SK-N-DZ (cell line): ENCODE data around the gene PHF1.

Source experiments
- DNase-seq: peaks from one replicate; pipeline ENCODE4 v3.0.0-alpha.2; 2015; ENCODE audit warnings: low spot score

The PHF1 gene

DNA sequence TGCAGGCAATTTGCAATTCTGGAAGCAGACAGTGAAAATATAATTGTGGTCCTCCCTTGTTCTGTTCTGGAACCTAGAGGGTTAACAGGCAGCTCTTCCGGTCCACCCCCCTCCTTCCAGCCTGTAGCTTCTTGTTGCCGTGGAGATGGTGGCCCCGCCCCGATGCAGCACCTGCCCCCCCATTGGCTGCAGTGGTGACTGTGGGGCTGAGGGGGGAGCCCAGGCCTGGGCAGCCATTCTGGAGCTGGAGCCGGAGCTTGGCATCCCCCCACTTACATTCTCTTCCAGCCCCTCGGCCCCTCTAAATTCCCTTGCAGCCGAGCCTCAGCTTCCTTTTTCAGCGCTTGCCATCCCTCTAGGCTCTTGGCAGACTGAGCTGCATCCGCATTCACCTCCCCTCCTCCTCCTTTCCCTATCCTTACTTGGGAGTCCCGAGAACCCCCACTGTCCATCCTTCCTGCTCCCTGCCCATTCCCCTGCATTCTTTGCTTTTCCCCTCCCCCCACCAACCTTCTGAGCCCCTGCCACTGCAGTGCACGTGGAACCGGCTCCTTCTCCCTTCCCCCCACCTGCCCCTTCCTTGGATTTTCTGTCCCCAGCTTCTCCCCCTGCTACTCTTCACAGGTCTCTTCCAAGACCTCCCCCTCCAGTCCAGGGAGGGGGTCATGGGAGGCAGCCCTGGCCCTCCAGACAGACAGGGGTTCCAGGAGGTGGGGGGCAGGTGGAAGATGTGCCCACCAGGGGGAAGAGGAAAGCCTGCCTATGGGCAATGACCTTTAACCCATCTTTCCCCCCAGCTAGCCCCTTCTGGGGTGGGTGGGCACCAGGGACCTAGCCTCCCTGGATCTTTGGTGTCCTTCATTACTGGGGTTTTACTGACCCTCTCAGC is 20.4 kb downstream of the PHF1 start:
- DNase-seq: peak; percentile 77

GRCh38 chr6:33431880-33432541 is 21.2 kb downstream of the PHF1 start:
- DNase-seq: no peak

DNA sequence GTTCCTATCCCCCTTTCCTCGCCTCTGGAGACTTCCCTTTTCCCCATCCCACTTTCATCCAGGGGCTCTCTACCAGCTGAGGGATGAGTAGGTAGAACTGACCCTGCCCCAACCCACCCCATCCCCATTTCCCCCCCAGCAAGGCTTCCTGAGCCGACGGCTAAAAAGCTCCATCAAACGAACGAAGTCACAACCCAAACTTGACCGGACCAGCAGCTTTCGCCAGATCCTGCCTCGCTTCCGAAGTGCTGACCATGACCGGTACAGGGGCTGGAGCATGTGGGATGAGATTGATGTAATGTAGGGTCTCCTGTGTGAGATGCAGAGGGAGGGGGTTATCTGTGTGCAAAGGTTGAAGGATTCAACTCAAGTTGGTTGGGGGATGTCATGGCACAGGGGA is 21.7 kb downstream of the PHF1 start:
- DNase-seq: no peak

DNA sequence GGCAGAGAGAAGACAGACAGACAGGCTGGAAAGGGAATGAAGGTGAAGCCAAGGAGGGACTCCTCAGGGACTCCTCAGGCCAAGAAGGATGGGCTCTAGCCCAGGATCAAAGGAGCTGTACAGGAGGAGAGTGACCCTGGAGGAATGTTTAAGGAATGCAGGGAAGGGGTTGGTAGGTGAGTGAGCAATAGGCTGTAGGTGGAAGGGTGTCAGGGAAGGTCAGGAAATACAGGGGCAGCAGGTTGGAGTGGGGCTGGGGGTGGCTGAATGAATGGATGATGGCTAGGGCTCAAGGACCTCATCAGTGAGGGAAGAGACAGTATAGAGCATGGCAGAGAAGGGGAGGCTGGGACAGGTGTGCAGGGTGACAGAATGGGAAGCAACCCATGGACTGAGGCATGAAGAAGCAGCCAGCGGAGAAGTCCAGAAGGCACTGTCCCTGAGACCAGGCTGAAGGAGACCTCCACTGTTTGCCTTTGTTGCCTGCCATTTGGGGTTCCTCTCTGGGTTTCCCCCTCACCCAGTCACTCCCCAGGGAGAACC is 22.3 kb downstream of the PHF1 start:
- DNase-seq: no peak

GRCh38 chr6:33433544-33434191 is 22.9 kb downstream of the PHF1 start:
- no peak for DNase-seq

DNA sequence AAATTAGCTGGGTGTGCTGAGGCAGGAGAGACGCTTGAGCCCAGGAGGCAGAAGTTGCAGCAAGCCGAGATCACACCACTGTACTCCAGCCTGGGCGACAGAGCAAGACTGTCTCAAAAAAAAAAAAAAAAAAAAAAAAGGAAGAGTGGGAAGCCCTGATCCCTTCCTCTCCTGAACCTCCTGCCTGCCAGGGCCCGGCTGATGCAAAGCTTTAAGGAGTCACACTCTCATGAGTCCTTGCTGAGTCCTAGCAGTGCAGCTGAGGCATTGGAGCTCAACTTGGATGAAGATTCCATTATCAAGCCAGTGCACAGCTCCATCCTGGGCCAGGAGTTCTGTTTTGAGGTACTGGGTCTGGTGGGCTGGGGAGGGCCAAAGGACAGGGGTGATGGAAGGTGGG is 24.1 kb downstream of the PHF1 start:
- DNase-seq: no peak

GRCh38 chr6:33437666-33438065 is 26.9 kb downstream of the PHF1 start:
- DNase-seq: no peak

- DNase-seq: no peak
These were observed 28.3 kb downstream of the PHF1 start for GRCh38 chr6:33438978-33439594.

DNA sequence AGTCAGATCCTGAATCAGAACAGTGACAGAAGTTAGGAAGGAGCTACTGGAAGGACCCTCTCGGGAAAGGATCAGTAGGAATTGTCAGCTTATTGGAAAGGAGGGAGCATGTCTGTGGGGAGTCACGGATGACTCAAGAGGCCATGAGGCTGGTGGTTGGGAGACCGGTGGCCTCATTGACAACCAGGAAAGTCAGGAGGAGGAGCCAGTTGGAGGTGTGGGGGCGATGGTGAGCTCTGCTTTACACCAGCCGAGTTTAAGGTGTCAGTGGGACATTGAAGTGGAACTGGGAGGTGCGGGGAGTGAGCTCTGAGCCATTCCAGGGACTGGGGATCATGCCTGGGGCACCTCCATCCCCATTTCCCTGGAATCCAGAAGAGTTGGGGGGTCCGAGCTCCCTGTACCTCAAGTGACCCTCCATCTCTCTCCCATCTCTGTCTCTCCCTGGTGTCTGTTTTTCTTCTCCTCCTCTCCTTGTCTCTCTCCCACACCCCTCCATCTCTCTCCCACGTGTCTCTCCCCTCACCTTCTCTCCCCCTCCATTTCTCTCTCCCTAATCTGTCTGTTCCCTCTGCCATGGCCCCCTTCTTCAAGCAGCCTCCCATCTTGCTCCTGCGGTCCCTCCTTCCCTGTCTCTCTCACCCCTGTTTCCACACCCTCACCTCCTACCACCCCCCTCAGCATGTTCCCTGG is 29.3 kb downstream of the PHF1 start:
- DNase-seq: no peak

DNA sequence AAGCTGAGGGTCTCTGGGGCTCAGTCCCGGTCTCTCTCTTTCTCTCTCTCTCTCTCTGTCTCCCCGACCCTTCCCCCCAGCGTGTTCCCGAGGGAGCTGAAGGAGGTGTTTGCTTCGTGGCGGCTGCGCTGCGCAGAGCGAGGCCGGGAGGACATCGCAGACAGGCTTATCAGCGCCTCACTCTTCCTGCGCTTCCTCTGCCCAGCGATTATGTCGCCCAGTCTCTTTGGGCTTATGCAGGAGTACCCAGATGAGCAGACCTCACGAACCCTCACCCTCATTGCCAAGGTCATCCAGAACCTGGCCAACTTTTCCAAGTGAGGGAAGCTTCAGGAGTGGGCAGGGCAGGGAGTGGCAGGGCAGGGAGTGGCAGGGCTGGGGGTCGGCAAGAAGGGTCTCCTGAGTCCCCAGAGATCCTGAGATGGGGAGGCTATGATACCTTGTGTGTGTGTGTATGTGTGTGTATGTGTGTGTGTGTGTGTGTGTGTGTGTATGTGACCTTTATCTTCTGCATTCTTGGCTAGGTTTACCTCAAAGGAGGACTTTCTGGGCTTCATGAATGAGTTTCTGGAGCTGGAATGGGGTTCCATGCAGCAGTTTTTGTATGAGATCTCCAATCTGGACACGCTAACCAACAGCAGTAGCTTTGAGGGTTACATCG is 30.0 kb downstream of the PHF1 start:
- DNase-seq: no peak

- no peak for DNase-seq
These were observed 30.6 kb downstream of the PHF1 start for GRCh38 chr6:33441457-33441856.

GRCh38 chr6:33442283-33442682 is 31.5 kb downstream of the PHF1 start:
- DNase-seq: no peak

DNA sequence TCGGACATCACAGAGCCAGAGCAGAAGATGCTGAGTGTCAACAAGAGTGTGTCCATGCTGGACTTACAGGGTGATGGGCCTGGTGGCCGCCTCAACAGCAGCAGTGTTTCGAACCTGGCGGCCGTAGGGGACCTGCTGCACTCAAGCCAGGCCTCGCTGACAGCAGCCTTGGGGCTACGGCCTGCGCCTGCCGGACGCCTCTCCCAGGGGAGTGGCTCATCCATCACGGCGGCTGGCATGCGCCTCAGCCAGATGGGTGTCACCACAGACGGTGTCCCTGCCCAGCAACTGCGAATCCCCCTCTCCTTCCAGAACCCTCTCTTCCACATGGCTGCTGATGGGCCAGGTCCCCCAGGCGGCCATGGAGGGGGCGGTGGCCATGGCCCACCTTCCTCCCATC is 32.2 kb downstream of the PHF1 start:
- no peak for DNase-seq

GRCh38 chr6:33443619-33444504 is 33.0 kb downstream of the PHF1 start:
- no peak for DNase-seq

DNA sequence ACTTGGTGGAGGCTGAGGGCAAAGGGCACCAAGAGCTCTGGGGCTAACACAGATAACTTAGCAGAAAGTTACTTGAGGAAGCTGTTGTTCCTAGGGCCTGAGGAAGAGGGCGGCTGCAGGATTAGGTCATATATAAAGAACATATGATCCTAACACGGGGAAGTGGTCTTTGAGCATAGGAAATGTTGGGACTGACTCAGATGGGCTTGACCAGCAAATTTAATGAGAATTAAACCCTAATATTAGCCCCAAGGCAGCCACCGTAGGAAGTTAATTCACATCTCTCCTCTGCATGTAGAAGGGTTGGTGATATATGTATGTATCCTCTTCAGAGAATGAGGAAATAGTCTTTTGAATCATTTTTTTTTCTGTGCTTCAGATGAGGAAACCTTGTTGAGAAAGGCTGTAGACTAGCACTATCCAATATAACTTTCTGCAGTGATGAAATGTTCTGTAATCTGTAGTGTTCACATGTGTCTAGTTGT is 34.3 kb downstream of the PHF1 start:
- no peak for DNase-seq

GRCh38 chr6:33446356-33446755 is 35.5 kb downstream of the PHF1 start:
- DNase-seq: no peak

DNA sequence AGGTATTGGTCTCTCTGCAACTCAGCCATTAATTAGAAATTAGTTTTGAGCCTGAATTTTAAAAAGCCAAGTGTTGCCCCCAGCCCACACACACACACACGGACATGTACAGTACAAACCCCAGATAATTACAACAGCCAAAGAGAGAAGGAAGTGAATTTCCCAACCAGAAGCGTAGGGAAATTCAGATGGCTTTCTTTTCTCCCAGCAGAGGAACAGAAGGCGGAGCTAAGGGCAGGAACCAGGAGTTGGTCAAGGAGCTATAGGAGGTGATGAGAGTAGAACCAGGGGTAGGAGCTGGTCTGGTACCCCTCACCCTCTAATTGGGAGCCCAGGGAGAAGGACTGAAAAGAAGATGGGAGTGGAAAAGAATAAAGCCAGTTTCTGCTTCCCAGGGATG is 39.6 kb downstream of the PHF1 start:
- no peak for DNase-seq

GRCh38 chr6:33451606-33452005 is 40.8 kb downstream of the PHF1 start:
- no peak for DNase-seq

DNA sequence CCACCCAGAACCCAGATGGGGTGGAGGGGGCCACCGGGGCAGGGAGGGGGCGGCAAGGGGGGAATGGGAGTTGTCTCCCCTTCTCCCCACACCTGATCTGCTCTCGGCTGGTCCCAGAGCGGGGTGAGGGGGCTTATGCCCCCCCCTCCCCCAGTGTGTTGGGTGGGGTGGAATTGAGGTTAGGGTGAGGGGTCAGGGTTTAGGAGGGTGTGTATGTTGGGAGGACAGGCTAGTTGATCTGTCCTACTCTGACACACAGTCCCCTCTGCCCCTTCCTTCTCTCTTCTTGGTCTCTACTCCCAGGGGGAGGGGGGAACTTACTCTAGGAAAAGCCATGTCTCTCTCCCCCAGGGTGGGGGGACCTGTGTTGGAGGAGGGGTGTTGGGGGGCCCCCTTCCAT is 41.7 kb downstream of the PHF1 start:
- no peak for DNase-seq
